Spleen (tissue), 7 donors: Measurements from ENCODE around the gene TSBP1.

Experiments
- CTCF ChIP-seq, 11 experiments: fragments of 200-600 bp in 7 of 11; fragments of 450-650 bp in 4 of 11; sonication (generic) in 4 of 11; IDR thresholded peaks in 8 of 11; conservative IDR thresholded peaks in 3 of 11; 1 replicate in 7 of 11; 2 replicates in 4 of 11; pipeline versions ENCODE4 v1.4.0 to v1.8.0; 2016 to 2021; ENCODE audit warnings: antibody characterized with exemption in 11 of 11, inconsistent platforms in 4 of 11, mild to moderate bottlenecking in 1 of 11
- POLR2A ChIP-seq, 3 donors: fragments of 450-650 bp; IDR thresholded peaks; one replicate each; pipeline ENCODE4 v1.5.1; 2017; ENCODE audit warnings: antibody characterized with exemption in 3 of 3, mild to moderate bottlenecking in 1 of 3
- donor health status: DM: no; HTN: no; CAD: no; lungs with moderate emphysema.
- donor health status: DM: no; HTN: no; CAD: no.
- donor health status: DM: no; HTN: no; CAD: no.

- TF ChIP-seq CTCF (IDR thresholded peaks at IDR 0.05 in 8 of 11, conservative IDR thresholded peaks at IDR 0.05 in 3 of 11) (no peak), POLR2A (IDR thresholded peaks at IDR 0.05) (no peak)
Measured at GRCh38 chr6:32401284-32401963, 29.7 kb upstream of the TSBP1 start.
